VCaP (cell line): Measurements from ENCODE around the gene SLC9A9.
A peak's percentile ranks its signal among the peaks of the same experiment; 100 is the strongest.
"Not testable (repeated sequence)": the region's sequence is repeated elsewhere in the genome, so short reads cannot be mapped to it uniquely, and the experiment has no call there.

Experiments
- H3K27ac ChIP-seq: fragments of 450-650 bp; 2 replicates; pipeline ENCODE4 v1.5.1; 2017
- CTCF ChIP-seq: fragments of 450-650 bp; conservative IDR thresholded peaks from 2 replicates; pipeline ENCODE4 v1.5.1; 2017; ENCODE audit warnings: mild to moderate bottlenecking, moderate library complexity

The SLC9A9 gene

GRCh38 chr3:143809121-143809621 lies 39.1 kb downstream of the SLC9A9 start:
- no peak for TF ChIP-seq CTCF
- H3K27ac ChIP-seq, result no peak overlapping the region

- TF ChIP-seq CTCF, result no peak
- H3K27ac ChIP-seq, result no peak overlapping the region
Observed at GRCh38 chr3:143808030-143808429, 40.2 kb downstream of the SLC9A9 start.

- TF ChIP-seq CTCF, result no peak
- no peak overlapping the region for H3K27ac ChIP-seq
Observed at GRCh38 chr3:143806038-143806437, 42.2 kb downstream of the SLC9A9 start.

- not testable (repeated sequence) for H3K27ac ChIP-seq
Observed at GRCh38 chr3:143805476-143805875, 42.8 kb downstream of the SLC9A9 start.

GRCh38 chr3:143801046-143801445 lies 47.2 kb downstream of the SLC9A9 start:
- not testable (repeated sequence) for H3K27ac ChIP-seq

- H3K27ac ChIP-seq, result not testable (repeated sequence)
Observed at GRCh38 chr3:143798151-143798550, 50.1 kb downstream of the SLC9A9 start.

GRCh38 chr3:143795874-143796273 lies 52.4 kb downstream of the SLC9A9 start:
- H3K27ac ChIP-seq, result peak overlapping the region; percentile 68
- peak; percentile 44 for TF ChIP-seq CTCF

- H3K27ac ChIP-seq, result peak overlapping the region; percentile 68
- TF ChIP-seq CTCF, result no peak
Observed at GRCh38 chr3:143794793-143795462, 53.3 kb downstream of the SLC9A9 start.

GRCh38 chr3:143793971-143794370 lies 54.3 kb downstream of the SLC9A9 start:
- TF ChIP-seq CTCF, result no peak
- H3K27ac ChIP-seq, result no peak overlapping the region
